Fibroblast of peridontal ligament (primary cell): ENCODE measurements around the gene ZFYVE28.

Experiments
- DNase-seq: peaks from one replicate; pipeline ENCODE4 v3.0.0-alpha.2; 2010; ENCODE audit errors: extremely low read depth

Gene ZFYVE28

GRCh38 chr4:2411786-2412510 is 6.5 kb downstream of the ZFYVE28 start:
- no peak for DNase-seq

DNA sequence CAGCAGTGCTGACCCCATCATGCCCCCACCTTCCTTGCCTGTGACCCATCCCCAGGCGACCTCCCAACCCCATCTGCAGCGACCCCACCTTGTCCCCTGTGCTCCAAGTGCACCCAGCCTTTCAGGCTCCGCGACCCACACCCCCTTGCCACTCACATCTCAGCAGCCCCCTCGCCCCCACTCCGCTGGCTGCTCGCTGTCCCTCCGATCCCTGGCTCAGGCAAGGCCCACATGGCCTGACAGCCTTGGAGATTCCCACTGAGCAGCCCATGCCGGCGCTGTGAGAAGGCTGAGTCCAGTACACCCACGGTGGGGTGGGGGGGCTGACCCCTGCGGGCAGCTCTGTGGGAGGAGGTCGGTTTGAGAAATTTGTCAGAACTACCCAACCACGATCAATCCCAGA is 9.1 kb downstream of the ZFYVE28 start:
- no peak for DNase-seq

DNA sequence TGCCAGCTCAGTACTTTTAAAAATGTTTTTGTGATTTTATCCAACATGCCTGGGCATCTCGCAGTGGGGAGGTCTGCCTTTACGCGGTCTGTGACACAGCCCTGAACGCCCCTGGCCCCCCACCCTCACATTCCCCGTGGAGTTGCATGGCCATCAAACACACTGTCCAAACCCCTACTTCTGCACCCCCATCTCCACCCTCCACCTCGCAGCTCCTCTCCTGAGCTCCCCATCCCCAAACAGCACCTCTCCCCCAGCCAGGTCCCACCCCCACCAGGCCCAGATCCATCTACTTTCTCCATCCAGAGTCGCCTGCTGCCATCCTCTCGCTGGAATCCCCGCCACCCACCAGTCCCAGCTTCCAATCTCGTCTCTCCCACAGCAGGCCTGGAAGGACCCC is 9.5 kb downstream of the ZFYVE28 start:
- DNase-seq = no peak

- no peak for DNase-seq
These were observed 10.0 kb downstream of the ZFYVE28 start for GRCh38 chr4:2408401-2408958.

GRCh38 chr4:2407991-2408342 is 10.5 kb downstream of the ZFYVE28 start:
- DNase-seq = no peak

DNA sequence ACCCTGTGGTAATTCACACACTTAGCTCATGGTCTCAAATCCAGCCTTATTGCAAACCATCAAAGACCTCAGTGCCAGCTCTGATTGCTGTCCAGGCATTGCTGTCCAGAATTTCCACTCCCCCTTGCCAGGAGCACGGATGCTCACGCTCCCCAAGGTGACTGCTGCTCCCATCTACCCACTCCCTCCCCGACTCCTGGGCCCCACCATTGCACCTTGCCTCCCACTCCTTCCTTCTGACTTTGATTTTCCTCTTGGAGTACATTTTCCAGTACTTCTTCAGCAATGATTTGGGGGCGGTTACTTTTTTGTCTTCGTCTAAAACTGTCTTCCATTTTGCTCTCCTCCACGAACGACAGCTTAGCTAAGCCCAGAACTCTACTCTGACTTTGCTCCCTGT is 11.5 kb downstream of the ZFYVE28 start:
- no peak for DNase-seq

DNA sequence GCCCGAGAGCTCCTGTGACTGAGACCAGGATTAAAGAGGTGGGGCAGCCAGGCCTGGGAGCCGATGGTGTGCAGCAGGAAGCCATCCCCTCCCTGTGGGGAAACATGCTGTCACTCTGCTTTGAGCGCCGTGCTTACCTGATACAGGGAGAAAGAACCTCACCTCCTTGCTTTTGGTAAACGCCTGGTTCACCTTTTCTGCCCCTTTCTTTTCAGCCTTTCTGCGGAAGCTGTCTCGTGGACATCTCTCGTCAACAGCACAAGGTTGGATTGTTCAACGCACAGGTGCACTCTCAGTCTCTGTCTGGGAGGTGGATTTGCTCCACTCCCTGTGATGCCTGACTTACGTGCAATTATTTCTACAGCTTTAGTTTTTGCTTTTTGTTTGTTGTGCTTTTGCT is 12.0 kb downstream of the ZFYVE28 start:
- DNase-seq = no peak

DNA sequence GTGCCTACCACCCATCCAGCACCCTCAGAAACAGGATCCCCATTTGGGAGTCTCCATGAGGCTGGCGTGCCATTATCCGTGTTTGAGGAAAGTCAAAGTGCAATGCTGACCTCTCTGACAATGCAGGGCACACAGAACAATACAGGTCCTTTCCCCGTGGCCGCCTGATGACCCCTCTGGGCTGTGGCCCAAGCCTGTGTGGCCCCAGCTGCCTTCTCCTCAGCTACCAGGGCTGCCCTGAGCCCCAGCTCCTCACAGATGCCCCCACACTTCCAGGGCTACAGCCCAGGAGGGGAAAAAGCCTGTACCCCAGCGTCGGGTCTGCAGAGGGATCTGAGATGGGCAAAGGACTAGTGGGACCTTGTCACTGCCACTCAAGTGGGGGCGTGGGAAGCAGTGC is 15.5 kb downstream of the ZFYVE28 start:
- no peak for DNase-seq

DNA sequence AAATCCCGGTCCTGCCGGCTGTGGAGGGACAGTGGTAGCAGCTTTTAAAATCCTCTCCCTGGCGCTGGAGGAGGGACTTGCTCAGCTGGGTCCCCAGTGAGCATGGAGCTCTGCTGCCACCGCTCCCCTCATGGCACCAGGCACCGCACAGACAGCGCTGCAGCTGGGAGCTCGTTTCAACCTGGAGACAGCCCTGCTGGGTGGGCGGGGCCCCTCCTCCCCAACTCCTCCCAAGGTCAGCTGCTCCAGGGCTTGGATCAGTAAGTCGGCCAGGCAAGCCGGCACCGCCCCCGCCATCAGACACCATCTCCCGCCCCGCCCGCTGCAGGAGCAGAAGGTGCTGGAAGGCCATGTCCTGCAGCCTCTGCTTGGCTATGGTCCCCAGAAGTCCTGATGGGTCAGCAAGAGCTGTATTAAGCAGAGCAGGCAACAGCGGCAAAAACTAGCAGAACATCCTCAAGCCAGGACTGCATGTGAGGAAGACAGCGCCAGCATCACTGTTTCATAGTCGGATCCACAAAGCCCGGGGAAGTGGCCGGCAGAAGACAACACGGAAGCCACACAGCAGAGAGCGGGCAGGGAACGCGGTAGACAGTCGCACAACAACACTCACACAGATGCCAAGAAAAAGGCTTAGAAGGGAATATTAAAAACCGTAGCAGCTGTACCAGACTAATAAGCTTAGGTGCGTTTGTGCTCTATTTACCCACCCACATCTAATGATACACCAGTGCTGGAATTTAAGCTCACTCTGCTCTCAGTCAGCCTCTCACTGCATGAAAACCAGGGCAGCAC is 16.2 kb downstream of the ZFYVE28 start:
- DNase-seq = no peak

GRCh38 chr4:2401610-2401983 is 16.8 kb downstream of the ZFYVE28 start:
- DNase-seq = no peak

GRCh38 chr4:2400841-2401609 is 17.4 kb downstream of the ZFYVE28 start:
- no peak for DNase-seq

DNA sequence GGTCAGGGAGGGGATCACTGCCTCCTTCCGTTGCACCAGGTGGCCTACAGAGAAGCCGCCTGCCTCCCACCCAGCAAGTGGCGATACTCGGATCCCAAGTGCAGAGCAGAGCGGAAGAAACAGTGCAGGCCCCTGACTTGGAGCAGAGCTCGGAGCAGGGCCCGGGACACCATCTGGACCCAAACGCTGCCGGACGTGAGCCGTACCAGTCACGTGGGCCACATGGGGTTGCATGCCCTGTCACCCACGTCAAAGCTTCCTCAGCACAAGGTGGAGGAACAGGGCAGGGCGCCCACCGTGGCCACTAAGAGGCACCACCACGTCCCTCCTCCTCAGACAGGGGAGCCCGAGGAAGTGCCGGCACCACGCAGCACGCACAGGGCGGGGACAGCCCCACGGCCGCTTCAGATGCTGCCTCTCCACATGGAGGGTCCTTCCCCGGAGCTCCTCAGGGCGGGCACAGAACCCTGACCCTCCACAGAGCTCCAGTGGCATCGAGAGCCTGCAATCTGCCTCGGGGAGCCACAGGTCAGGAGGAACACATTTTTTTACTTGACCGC is 18.7 kb downstream of the ZFYVE28 start:
- DNase-seq = no peak

GRCh38 chr4:2399216-2399615 is 19.2 kb downstream of the ZFYVE28 start:
- DNase-seq = no peak

DNA sequence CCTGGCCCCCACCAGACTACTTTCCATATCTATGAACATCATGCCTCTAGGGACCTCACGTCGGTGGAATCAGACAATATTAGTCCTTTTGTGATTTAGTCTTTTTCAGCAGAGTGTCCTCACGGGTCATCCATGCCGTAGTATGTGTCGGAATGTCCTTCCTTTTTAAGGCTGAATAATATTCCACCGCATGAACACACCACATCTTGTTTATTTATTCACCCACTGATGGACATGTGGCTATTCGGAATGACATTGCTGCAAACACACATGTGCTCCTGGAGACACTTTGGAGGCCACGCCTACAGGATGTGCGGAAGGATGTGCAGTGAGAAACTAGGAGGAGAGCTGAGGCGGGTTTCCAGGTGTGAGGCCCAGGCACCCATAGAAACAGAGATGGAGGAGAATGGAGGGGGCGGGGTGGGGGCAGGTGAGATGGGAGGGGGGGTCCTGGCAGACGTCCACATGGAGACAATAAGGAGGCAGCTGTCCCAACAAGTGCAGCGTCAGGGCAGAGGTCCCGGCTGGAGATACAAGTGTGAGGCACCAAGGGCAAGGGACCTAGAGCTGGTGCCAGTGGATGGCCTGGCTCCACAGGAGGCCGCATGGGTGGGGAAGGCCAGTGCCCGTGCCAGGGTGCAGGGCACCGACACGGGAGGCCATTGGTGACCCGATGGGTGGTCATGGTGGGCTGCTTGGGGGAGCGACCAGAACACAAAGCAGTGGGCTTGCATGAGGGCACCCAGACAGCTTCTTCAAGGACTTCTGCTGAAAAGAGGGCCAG is 20.7 kb downstream of the ZFYVE28 start:
- DNase-seq = no peak

- no peak for DNase-seq
These were observed 21.6 kb downstream of the ZFYVE28 start for GRCh38 chr4:2396781-2397368.

DNA sequence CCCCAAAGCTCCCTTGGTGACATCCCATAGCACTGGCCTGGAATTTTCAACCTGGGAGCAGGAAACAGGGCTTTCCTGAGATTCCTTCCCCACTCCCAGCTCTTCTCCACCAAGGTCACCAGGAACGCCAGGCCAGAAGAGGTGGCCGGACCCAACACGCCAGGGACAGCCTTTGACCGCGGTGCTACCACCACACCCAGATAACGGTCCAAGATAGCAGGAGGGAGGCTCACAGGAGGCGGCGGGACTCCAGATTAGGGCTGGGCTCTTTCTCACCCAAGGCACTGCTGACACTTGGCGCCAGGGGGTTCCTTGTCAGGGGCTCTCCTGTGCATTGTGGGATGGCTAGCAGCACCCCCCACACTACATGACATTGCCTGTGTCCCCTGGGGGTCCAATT is 22.9 kb downstream of the ZFYVE28 start:
- no peak for DNase-seq

- DNase-seq = no peak
These were observed 23.4 kb downstream of the ZFYVE28 start for GRCh38 chr4:2395038-2395437.

GRCh38 chr4:2394528-2394927 is 23.9 kb downstream of the ZFYVE28 start:
- no peak for DNase-seq

GRCh38 chr4:2393353-2394270 is 24.8 kb downstream of the ZFYVE28 start:
- no peak for DNase-seq
